Metanephros (tissue), 1 donor: ENCODE measurements around the gene SFTPD. TPM values are rescaled to one million over a fixed set of nuclear protein-coding genes. Genes with fewer than 3 reads are reported as not detected.

Experiments used
- total RNA-seq: library from RNA; depleted of rRNA; stranded (reverse); fragments of >200 nt; gene quantifications from one replicate; pipeline ENCODE4 v1.2.3, GENCODE V29; 2014

The SFTPD gene
- 0.53 TPM for total RNA-seq

GRCh38 chr10:79948976-79949722, at the start of gene SFTPD:
Gene SFTPD (minus strand): TSS chr10:79949105. CDS start chr10:79946659, 2,446 bp downstream.

Other genes starting within 250 kb of the SFTPD start
- gene NUTM2B, start 245.9 kb downstream of the SFTPD start, total RNA-seq = 0.23 TPM
- 0.76 TPM for gene NUTM2E, start 122.4 kb downstream of the SFTPD start, total RNA-seq
- 22.7 TPM for gene TMEM254, start 129.6 kb upstream of the SFTPD start, total RNA-seq
- gene PLAC9, start 183.6 kb upstream of the SFTPD start, total RNA-seq = 20.4 TPM